Measurements from ENCODE around the gene DDIT3. TPM values are rescaled to one million over a fixed set of nuclear protein-coding genes. Genes with fewer than 3 reads are reported as not detected.

Gene DDIT3
- total and polyA plus RNA-seq, 2 of the 8 experiments (the other 6 are each of a cell fraction or from before 2014, with no cell fraction given), result 4.9 to 5.7 TPM

DNA sequence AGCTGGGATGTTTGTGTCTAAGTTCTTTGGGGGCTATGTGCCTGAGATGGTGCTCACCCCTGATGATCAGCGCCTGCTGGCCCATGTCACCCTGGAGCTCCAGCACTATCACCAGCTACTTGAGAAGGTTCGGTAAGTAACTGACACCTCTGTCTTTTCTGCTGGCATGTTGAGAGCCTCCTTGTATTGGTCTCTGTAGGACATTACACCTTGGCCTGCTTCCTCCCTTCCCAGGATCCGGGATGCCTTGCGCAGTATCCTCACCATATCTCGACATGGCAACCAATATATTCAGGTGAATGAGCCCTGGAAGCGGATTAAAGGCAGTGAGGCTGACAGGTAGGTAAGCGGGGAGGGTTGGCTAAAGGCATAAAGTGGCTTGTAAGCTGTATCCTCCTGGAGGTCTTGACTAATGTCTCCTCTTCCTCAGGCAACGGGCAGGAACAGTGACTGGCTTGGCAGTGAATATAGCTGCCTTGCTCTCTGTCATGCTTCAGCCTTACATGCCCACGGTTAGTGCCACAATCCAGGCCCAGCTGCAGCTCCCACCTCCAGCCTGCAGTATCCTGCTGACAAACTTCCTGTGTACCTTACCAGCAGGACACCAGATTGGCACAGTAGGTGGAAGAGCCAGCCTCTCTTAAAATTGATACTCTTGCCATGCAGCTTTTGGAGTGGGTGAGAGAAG is 5.5 kb downstream of the DDIT3 start:
- POLR2A ChIA-PET (ENCODE audit: partially characterized antibody), result interaction anchor here (0.9 to 3.8 kb wide), 7 partner anchors 9 to 288 kb away, joined by 3 to 25 read pairs (median 3); partner anchors contain the start of gene MBD6
- H4K8ac ChIP-seq (ENCODE audit: extremely low read depth, insufficient read depth, low read length), result no peak overlapping the region
- H3K27me3 ChIP-seq (replicated peaks in 1 of 4; ENCODE audit: control insufficient read depth in 3 of 4, extremely low read depth in 1 of 4, insufficient read depth in 3 of 4, low read length in 3 of 4), result no peaks in the 10 kb centered on the region
- no peak overlapping the region for H3K27ac ChIP-seq (ENCODE audit: low read depth, low read length)
- H2BK15ac ChIP-seq (ENCODE audit: low read length), result no peak overlapping the region
- peaks cover 52 to 88% (median 69%) of the 10 kb centered on the region in 4 experiments for H3K36me3 ChIP-seq (ENCODE audit: control insufficient read depth in 2 of 4, insufficient read depth in 4 of 4, low read length in 3 of 4)
- H3K9me3 ChIP-seq (ENCODE audit: insufficient read depth in 2 of 2, low read depth in 1 of 2, low read length in 1 of 2), result no peaks in the 10 kb centered on the region
- H2BK12ac ChIP-seq (ENCODE audit: low read depth, low read length), result no peak overlapping the region
- peaks cover 7 to 18% of the 10 kb centered on the region in 2 experiments for H4K20me1 ChIP-seq (replicated peaks in 1 of 2; ENCODE audit: control insufficient read depth in 1 of 2, insufficient read depth in 2 of 2, low read length in 2 of 2)
- no peak overlapping the region for H3K14ac ChIP-seq (ENCODE audit: insufficient read length)
- H2BK120ac ChIP-seq (replicated peaks; ENCODE audit: low read depth, low read length), result no peak overlapping the region
- WGBS, 2 experiments (ENCODE audit: extremely low coverage in 1 of 2, insufficient coverage in 1 of 2, insufficient read length in 1 of 2, insufficient replicate concordance in 2 of 2, low coverage in 1 of 2, low lambda C conversion rate in 2 of 2, missing lambda C conversion rate in 1 of 2), result 81% methylated on average over 9 of the region's 9 CpGs; no CpG with 5 or more reads in 1 of the 2 experiments
- no peak overlapping the region for H3K56ac ChIP-seq (replicated peaks; ENCODE audit: insufficient read length, low read depth, low read length)
- H2BK5ac ChIP-seq (ENCODE audit: low read depth, low read length), result no peak overlapping the region
- H4K5ac ChIP-seq (ENCODE audit: insufficient read length, low read depth, low read length), result no peak overlapping the region
- H3K4me2 ChIP-seq (ENCODE audit: insufficient read depth in 1 of 2, low read depth in 2 of 2, low read length in 2 of 2), result no peak overlapping the region
- no peak overlapping the region for H3K4me3 ChIP-seq (ENCODE audit: extremely low read depth in 1 of 4, insufficient read depth in 2 of 4, low read depth in 3 of 4, low read length in 4 of 4)
- no peaks in the 10 kb centered on the region for H3K79me1 ChIP-seq (ENCODE audit: low read depth, low read length)
- H3K4me1 ChIP-seq (replicated peaks in 1 of 4; ENCODE audit: control insufficient read depth in 3 of 4, insufficient read depth in 4 of 4, low read length in 3 of 4), result peaks cover 0 to 6% (median 4%) of the 10 kb centered on the region in 4 experiments; a peak in 3 of 7 replicates
- H3K23ac ChIP-seq (ENCODE audit: insufficient read length), result no peak overlapping the region
- DNase-seq (ENCODE audit: low read depth in 1 of 2, low spot score in 2 of 2), result no peak
- no peak overlapping the region for H2BK20ac ChIP-seq (ENCODE audit: low read length)
- CTCF ChIA-PET (ENCODE audit: partially characterized antibody), result interaction anchor here (0.6 to 1.2 kb wide), 7 partner anchors 9 to 1168 kb away, joined by 3 to 6 read pairs (median 4); partner anchors contain the start of gene MARS1
- no peak overlapping the region for H3K4ac ChIP-seq (replicated peaks; ENCODE audit: insufficient read length, low read depth, low read length)
- H2AFZ ChIP-seq (ENCODE audit: low read length), result no peak overlapping the region
- H3K9ac ChIP-seq (replicated peaks in 1 of 4; ENCODE audit: extremely low read depth in 1 of 4, low read depth in 3 of 4, low read length in 3 of 4), result no peak overlapping the region
- FAIRE-seq, result no peak
- H3K79me2 ChIP-seq (ENCODE audit: control insufficient read depth in 1 of 2, insufficient read depth in 2 of 2, low read length in 2 of 2), result peaks cover 0 to 20% of the 10 kb centered on the region in 2 experiments; a peak in 2 of 4 replicates
- no peak overlapping the region for H3K18ac ChIP-seq (ENCODE audit: extremely low read depth, low read length)
- H3K23me2 ChIP-seq (ENCODE audit: low read depth, low read length), result peaks cover 7% of the 10 kb centered on the region
- H4K91ac ChIP-seq (replicated peaks; ENCODE audit: insufficient read length, low read length), result no peak overlapping the region
- no peak overlapping the region for H2AK5ac ChIP-seq (ENCODE audit: low read depth, low read length)
- TF ChIP-seq TBP (IDR thresholded peaks at IDR 0.05; ENCODE audit: low read depth, low read length) (no peak), POLR2AphosphoS5 (IDR thresholded peaks at IDR 0.05; ENCODE audit: low read depth, low read length) (peak; percentile 23; the same call in 1 of the 2 replicates), EZH2 (IDR thresholded peaks at IDR 0.05; ENCODE audit: low read depth, low read length, severe bottlenecking) (no peak), TEAD4 (IDR thresholded peaks at IDR 0.05; ENCODE audit: low read depth, low read length) (no peak)

Data from H1 (cell line).